Dedifferentiated amniotic fluid mesenchymal stem cell (primary cell): Measurements from ENCODE around the gene DPPA4.

Experiments used
- DNase-seq: peaks from one replicate; pipeline ENCODE4 v3.0.0-alpha.2; 2016; ENCODE audit errors: extremely low spot score

Gene DPPA4

GRCh38 chr3:109338322-109338721, 976 bp upstream of the DPPA4 start:
- no peak for DNase-seq

GRCh38 chr3:109336291-109336861, 970 bp downstream of the DPPA4 start:
- DNase-seq: no peak

DNA sequence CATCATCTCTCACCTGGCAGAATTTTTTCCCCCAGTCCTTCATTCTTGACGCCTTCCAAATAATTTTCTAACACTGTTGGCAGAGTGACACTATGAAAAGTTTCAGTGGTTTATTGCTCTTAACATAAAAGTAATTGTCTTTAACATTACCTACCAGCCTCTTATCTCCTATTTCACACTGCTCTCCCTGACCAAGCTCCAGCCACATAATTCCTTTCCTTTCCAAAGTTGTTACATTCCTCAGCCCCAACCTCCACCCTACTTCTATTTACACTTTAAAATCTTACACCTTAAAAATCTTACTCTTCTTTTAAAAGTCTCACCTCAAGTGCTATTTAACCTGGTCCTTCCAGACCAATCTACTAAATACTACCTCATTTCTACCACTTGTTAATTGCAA, 2.8 kb downstream of the DPPA4 start:
- DNase-seq: no peak

DNA sequence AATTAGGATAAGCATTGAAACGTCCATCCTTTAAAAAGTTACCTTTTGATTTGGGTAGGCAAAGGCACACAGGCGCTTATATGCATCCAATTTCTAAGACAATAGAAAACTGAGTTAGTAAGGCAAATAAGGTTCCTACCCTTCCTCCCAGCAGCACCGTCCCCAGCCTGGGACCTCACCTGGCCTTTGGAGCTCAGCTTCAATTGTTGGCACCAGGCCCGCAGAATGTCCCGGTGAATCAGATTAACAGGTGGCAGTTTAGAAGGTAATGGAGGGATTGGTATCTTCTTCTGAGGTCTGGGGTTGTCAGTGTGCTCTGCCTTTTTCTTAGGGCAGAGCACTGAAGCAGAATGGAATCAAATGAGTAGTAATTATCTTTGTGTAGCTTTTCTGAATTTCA, 5.7 kb downstream of the DPPA4 start:
- DNase-seq: no peak

- no peak for DNase-seq
Measured at GRCh38 chr3:109330405-109330804, 6.9 kb downstream of the DPPA4 start.

- no peak for DNase-seq
Measured at GRCh38 chr3:109328202-109328601, 9.1 kb downstream of the DPPA4 start.

DNA sequence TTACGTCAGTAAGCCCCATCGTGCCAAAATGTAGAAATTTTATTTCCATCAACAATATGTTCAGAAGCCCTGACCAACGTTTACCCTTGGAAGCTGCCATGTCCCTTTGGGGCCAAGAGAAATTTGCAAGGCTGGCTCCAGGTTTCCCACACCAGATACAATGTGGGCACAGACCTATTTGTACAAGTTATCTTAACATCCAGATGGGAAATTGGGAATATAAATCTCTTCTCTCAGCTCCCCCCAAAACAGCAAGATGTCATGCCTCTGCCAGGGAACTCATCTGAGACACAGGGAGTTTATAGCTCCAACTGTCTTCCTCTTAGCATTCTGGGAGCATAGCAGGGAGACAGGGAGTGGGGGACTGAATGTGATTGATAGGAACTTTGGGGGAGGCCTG, 11.7 kb downstream of the DPPA4 start:
- no peak for DNase-seq

DNA sequence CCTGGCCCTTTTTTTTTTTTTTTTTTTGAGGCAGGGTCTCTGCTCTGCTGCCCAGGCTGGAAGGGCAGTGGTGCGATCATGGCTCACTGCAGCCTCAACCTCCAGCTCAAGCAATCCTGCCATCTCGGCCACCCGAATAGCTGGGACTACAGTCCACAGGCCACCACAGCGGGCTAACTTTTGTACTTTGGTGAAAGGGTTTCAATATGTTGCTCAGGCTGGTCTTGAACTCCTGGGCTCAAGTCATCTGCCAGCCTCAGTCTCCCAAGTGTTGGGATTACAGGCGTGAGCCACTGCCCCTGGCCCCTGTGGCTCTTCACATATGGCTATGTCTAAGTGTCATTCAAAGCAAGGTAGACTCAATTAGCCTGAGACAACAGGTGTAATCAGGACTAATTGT, 12.2 kb downstream of the DPPA4 start:
- no peak for DNase-seq

- DNase-seq: no peak
Measured at GRCh38 chr3:109316162-109316730, 21.1 kb downstream of the DPPA4 start, which contains the start of gene DPPA2. Gene DPPA2, minus strand, starts transcription at chr3:109316517. Its CDS starts 1,975 bp downstream, at chr3:109314542.

DNA sequence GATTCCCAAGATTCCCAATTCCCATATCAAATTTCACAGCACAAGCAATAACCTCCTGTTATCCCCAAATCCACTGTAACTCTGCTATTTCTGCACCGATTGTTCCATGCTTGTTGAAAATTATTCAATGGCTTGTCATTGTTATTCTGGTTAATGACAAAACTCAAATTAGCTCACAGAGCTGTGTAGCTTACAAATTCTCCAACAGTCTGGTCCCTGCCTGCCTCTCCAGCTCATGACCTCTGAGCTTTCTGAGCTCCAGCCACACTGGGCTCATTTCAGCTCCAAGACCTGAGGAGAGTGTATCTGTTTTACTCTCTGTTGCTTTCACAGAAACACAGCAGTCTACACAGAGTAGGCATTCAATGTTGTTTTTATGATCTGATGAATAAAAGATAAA, 24.3 kb downstream of the DPPA4 start:
- no peak for DNase-seq

DNA sequence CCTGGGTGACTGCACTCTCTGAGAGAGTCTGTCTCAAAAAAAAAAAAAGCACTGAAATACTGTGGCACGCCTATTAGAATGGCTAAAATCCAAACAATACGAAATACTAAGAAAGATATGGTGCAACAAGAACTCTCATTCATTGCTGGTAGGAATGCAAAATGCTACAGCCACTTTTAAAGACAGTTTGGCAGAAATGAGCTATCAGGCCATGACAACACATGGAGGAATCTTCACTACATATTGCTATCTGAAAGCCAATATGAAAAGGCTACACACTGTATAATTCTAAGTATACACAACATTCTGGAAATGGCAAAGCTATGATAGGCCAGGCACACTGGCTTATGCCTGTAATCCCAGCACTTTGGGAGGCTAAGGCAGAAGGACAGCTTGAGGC, 39.9 kb downstream of the DPPA4 start:
- no peak for DNase-seq

DNA sequence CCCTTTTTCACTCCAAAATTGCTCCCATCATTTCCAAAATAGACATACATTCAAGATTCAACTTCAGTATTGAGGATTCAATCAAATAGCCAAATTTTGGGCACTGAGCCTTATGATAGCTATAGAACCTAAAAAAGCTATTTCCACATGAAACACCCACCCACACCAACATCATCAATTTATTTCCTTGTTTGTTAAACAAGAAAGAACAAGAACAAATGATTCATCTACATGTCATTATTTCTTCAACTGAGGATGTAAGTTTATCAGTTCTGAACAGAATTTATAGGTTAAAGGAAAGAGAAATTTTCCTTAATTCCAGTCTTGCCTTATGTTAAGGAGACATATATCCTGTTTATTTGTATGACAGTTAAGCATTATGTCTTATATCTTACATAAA, 53.3 kb downstream of the DPPA4 start:
- no peak for DNase-seq

DNA sequence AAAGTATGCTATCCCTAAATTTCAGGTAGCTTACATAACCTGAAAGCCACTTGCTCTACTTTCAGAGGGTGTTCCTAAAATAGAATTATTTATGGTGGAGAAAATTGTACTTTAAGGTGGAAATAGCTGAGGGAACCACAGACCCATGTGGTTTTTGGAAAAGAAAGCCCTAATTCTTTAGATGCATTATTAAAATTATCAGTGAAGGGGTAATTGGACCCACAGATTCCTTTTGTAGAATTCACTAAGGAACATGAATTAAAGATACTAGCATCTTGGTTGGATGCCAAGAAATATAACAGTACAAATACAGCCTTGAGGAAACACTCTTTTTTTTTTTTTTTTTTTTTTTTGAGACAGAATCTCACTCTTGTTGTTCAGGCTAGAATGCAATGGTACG, 58.8 kb downstream of the DPPA4 start:
- no peak for DNase-seq

DNA sequence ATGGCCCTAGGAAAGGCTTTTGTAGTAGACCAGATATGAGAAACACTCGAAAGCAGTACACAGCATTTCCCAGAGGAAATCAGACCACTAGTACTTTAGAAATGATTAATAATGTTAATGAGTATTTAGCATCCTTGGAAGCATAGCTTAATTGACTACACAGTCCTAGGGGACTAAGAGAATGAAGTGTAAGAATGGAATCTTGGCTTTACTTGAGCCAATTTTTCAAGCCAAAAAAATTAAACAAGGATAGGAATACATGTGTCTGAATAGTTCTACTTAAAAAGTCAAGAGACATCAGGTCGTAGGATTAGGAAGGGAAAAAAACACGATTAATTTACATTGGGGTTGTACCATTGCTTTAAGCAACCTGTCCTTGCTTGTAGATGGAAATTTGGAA, 59.2 kb downstream of the DPPA4 start:
- DNase-seq: no peak
